Measurements from ENCODE around the gene ITGA3. TPM values are rescaled to one million over a fixed set of nuclear protein-coding genes. Genes with fewer than 3 reads are reported as not detected.

ITGA3 gene
- polyA plus RNA-seq (ENCODE audit: insufficient read length): 41.8 TPM

DNA sequence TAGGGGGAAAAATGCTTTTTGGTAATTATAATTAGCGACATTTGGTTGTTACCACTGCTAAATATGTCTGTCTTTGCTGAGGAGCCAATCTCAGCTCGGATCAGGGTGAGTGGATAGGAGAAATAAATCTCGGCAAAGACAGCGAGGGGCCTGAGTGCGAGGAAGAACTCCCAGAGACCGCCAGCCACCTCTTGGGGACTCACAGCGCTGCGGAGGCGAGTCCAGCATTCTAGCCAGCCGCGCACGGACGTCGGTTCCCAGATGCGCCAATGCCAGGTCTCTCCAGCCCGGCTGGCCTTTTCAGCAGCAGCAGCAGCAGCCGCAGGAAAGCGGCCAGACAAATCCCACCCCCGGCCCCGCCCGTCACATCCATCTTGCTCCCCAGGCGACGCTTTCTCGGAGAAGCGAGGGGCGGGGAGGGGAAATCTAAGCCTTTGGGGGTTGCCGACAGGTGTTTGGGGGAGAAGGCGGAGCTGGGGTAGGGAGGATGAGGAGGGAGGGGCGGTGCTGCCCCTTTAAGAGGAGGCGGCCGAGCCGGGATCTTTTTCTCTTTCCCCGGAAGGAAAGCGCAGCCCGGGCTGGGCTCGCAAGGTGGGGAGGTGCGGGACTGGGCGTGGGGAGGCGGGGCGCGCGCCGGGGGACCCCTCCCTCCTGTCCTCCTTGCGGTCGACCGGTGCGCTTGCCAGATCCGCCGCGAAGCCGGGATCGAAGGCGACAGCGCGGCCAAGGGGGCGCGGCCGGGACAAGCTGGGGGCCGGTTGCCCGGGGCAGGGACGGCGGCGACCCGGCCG lies at the start of gene ITGA3:
Gene ITGA3, plus strand, starts transcription at position 685 of the 791 bp plus-strand sequence. CDS start 330 bp downstream, outside the sequence.
- peak; percentile 60 for DNase-seq

DNA sequence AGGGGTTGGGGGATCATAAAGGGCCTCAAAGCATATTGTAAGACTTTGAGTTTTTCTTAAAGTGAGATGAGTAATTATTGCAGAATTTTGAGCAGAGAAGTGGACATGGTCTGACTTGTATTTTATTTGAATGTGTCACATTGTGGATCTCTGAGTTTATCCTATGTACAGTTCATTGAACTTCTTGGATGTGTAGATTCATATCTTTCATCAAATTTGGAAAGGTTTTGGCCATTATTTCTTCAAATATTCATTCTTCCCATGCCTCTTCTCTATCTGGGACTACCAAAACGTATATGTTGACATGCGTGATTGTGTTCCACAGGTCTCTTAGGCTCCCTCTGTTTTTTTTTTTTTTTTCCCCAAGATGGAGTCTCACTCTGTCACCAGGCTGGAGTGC lies 46.6 kb upstream of the ITGA3 start:
- DNase-seq: no peak

DNA sequence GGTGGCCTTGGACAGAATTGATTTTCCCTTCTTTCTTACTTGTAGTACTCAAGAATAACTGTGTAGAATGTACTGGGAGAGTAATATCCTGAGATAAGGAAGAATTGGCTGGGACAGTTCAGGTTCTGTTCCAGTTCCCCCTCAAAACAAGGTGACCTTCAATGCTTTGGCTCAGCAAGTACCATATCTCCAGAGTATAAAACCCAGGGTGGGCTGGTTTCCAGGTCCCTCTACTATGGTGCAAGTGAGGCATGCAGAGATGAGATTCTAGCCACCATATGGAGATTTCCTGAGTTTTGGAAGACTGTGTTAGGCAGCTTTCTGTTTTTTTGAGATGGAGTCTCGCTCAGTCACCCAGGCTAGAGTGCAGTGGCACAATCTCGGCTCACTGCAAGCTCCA lies 42.8 kb upstream of the ITGA3 start:
- DNase-seq: no peak

DNA sequence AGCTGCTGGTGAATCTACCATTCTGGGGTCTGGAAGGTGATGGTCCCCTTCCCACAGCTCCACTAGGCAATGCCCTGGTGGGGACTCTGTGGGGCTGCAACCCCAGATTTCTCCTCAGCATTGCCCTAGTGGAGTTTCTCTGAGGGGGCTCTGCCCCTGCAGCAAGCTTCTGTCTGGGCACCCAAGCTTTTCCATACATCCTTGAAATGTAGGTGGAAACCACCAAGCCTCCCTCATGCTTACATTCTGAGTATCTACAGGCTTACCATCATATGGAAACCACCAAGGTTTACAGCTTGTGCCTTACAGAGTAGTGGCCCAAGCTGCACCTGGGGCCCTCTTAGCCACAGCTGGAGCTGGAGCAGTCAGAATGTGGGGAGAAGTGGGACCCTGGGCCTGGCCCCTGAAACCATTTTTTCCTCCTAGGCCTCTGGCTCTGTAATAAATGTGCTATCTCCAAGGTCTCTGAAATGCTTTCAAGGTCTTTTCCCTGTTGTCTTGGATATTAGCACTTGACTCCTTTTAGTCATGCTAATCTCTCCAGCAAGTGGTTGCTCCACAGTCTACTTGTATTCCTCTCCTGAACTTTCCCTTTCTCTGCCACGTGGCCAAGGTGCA lies 41.3 kb upstream of the ITGA3 start:
- no peak for DNase-seq

DNA sequence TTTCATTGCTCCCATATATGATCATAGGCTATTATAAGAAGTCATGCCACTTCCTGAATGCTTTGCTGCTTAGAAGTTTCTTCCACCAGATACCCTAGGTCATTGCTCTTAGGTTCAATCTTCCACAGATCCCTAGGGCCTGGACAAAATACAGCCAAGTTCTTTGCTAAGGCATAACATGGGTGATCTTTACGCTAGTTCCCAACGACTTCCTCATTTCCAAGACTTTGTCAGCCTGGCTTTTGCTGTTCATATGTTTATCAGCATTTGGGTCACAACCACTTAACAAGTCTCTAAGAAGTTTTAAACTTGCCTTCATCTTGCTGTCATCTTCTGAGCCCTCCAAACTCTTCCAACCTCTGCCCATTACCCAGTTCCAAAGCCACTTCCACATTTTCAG lies 40.8 kb upstream of the ITGA3 start:
- no peak for DNase-seq

DNA sequence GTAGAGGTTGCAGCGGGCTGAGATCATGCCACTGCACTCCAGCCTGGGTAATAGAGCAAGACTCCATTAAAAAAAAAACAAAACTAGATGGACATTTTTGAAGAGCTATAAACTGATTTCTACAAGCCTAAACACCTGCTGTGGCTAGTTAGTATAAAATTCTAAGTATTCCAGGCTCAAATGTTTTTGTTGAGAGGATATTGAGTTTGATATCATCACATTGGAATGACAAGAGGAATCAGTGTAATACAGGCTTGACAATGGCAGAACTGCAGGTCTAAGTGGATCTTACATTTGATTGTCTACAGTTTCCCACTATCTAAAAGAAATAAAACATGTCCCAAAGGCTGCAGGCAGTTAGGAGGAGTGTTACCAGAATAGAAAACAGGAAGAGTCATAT lies 37.0 kb upstream of the ITGA3 start:
- no peak for DNase-seq

DNA sequence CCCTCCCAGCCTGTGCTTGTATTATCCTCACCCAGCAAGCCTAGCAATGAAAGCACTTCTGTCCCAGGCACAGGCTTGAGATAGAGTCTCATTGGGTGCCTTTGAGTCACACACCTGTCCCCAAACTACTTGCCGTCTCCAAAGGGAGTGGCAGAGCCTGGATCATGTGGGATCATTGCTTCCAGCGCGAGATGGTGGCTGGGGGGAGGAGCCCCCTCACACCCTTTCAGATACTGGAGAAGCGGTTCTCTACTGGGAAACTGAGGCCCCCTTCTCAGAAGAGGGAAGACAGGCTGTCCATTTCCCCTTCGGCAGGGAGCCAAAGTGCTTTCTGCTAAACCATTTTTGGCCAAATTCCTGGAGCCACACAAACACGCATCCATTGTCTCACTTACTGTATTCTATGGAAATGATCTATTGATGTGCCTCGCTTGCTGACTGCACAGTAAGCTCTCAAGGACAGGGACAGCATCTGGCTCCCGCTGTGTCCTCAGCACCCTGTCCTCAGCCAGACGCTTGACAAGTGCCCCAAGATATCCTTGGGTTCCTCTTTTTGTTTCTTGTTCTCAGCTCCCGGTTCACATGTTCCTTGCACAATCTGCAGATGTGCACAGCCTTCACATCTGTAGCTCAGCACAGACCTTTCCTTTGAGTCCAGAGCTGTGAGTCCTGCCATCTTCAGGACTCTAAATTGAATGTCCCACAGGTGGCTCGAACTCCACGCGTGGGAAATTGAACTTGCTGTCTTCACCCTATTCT lies 34.9 kb upstream of the ITGA3 start:
- no peak for DNase-seq

DNA sequence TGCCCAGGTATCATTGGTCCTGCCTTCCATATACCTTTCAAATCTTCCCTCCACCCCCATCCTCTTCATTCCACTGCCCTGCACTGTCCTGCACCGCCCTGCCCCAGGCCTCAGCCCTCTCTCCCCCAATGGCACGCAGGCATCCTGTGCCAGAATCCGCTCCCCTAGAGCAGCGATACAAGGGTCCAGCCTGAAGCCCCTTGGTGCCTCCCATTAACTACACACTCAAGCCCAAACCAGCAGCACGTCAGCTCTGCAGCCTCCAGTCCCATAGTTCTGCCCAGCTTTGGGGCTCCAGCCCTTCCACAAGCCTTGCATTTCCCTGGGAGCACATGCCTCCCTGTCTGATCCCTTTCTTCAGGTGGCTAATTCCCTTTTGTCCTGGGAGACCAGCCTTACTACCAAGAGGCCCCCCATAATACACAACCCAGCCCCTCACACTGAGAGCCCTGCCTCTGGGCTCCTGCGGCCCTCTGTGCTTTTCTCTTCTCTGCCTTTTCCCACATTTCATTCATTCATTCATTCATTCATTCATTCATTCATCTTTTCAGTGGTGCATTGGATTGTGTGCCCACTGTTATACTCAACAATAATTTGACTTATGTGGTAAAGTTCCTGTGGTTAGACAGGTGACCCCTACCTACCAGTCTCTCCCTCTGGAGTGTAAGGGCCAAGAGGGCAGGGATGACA lies 34.1 kb upstream of the ITGA3 start:
- DNase-seq: no peak

DNA sequence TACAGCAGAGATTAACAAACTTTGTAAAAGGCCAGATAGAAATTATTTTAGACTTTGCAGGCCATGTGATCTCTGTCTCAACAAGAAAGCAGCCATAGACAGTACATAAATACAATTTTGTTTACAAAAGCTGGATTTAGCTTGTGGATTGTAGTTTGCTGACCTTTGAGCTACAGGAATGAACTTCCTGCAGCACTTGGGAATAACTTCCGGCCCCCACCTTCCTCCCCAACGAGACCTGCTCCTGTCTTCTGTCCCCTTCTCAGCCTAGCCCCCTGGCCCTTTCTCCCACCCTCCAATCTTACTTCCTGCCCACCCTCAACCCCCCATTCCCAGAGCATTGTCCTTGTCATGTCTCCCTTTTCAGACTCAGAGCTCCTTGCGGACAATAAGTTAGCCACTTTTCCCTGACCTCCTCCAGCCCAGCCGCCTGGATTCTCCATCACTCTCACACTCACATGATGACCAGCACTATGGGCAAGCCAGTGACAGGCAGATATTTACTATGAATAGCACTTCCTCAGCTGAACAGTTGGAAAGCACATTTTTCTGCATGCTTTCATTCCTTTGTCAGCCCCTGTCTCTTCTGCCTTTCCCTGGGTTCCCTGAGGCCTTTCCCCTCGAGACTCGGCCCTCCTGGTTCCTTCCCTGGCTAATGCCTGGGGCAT lies 33.3 kb upstream of the ITGA3 start:
- no peak for DNase-seq

DNA sequence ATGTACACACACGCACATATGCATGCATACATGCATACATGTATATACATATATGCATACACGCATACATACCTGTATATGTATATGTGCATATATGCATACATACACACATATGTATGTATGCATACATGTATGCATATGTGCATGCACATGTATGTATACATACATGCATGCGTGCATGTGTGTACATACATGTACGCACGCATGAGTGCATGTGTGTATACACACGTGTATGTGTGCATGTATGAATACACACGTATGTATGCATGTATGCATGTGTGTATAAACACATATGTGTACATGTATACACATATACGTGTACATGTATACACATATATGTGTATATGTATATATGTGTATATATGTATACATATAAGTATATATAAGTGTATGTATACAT lies 32.4 kb upstream of the ITGA3 start:
- DNase-seq: no peak

DNA sequence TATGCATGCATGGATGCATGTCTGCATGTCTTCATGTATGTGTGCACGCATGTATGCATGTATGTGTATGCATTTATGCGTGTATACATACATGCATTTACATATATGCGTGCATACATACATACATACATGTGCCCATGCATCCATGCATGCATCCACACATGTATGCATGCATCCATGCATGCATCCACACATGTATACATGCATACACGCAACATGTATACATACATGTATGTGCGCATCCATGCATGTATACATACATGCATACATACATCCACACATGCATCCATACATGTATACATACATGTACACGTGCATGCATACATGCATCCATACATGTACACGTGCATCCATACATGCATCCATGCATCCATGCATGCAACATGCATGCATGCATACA lies 31.1 kb upstream of the ITGA3 start:
- no peak for DNase-seq

DNA sequence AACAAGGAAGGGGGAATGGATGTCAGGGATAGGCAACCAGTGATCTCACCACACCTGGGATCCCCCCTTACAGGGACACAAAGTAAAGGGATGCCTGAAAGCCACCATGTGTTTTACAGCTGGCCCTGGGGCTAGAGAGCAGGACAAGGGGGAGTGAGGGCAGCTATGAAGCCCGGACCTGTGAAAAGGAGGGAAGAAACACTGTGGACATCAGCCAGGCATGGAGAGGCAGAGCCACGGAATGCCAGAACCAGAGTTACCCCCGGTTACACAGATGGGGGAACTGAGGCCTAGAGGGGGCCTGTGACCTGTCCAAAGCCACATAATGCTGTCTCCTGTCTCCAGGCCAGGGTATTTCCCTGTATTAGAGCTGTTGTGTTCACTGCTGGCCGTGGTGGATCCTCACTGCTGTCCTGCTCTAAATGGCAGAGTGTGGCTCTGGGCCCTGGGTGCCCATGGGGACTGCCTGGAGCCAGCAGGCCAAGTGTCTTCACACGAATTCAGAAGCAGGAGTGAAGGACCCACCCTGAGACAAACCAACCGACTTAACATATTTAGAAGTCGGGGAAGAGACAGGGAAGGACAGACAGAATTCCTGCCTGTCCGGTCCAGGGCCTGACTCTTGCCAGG lies 29.7 kb upstream of the ITGA3 start:
- DNase-seq: no peak

DNA sequence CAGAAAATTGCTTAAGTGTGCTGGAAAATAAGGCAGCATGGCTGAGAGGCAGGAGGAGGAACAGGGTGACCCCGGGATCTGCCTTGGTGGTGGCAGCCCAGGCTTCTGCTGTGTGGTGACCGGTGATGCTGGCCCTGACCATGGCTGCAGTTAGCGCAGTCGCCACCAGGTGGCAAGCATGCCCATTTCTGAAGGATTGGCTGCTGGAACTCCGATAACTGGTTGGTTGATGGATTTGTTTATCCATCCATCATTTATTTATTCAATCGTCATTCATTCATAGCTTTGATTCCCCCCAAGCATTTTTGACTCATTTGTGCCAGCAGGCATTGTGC lies 29.1 kb upstream of the ITGA3 start:
- DNase-seq: peak; percentile 81

DNA sequence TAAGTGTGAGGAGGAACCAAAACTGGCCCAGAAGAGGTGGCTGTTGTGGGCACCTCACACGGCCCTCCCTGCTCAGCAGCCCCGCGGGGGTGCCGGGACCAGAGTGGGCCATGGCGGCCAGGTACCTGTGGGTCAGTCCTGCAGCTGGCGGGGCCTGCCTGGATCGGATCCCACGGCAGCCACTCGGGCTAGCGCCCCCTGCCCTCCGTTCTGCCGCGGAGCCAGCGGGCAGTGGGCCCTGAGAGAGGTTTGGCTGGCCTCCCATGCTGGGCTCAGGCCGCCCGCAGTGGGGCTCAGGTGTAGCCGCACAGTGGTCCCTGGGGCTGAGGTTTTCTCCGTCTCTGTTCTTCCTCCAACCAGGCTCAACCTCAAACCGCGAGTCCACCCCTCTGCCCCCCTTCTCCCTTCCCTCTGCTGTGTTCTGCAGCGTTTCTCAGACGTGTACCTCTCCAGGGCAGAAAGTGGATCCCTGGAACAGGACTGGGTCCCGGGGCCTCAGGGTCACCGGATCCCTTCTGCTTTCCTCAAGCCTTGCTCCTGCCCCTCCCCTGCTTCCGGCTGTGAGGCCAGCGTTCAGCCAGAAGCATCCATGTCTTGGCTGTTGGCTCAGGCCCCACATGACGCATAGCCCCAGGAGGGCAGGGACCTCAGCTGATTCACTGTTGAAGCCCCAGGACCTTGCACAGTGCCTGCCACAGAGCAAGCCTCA lies 28.6 kb upstream of the ITGA3 start:
- DNase-seq: peak; percentile 38

DNA sequence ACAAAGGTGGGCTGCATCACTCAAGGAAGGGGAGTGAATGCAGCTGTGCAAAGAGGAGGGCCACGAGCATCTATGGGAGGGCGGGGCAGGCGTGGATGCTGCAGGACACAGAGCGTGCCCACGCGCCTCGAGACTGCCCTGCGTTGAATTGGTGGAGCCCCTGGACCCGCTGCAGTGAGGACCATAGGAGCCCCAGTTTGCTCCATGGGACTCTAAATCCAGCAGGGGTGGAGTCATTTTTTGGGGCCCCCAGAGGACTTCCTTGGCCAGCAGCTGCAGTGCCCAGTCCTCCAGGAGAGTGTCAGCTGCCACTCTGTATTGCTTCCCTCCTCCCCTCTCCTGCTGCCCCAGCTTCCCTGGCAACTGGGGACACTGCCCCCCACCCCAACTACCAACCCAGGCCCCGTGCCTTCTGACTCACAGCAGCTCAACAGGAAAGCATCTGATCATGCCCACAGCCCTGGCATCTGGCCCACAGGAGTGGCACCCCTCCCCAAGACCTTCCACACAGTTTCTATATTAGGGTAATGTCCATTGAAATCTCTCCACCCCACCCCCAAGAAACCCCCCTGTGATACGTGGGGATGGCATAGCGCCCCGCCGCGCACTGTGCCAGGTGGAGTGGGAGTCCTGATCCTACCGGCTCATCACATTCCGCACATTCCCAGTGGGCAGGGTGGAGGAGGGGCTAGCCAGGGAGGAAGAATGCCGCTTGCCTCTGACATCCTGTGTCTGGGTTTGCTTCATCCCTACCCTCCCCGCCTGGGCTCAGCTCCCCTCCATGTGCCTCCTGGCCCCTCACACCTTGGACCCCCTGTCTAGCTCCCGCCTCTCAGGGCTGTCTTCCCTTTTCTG lies 27.8 kb upstream of the ITGA3 start:
- no peak for DNase-seq

DNA sequence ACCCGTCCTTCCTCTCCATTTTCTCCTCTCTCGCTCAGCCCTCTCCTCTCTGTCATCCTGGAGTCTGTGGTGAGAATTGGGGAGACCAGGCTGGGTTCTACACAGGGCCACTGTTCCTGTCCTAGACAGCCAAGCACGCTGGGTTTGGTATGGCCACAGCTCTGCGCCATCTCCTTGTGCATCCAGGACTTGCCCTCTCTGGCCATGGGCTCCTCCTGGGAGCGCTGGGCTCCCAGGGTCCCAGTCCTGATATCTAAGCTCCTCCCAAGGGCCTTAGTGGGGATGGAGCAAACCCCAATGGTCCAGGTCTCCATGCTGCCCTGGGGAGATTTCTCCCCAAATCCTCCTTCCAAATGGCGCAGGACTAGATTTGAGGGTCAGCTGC lies 27.2 kb upstream of the ITGA3 start:
- no peak for DNase-seq

DNA sequence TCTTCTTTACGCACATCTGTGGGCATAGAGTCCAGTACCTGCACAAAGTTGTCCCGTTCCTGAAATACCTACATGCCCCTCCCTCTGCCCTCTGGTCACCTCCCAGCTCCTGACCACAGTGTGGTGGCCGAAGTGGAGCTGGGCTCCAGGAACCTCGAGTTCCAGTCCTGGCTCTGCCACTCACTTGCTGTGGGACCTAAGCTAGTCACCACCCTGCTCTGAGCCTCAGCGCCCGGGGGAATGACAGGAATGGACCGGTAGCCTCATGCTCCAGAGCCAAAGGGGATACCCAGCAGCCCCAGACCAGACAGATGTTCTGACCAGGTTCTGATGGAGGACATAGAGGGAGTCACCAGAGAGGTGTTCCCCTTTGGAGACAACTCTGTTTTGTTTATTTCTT lies 26.7 kb upstream of the ITGA3 start:
- no peak for DNase-seq

DNA sequence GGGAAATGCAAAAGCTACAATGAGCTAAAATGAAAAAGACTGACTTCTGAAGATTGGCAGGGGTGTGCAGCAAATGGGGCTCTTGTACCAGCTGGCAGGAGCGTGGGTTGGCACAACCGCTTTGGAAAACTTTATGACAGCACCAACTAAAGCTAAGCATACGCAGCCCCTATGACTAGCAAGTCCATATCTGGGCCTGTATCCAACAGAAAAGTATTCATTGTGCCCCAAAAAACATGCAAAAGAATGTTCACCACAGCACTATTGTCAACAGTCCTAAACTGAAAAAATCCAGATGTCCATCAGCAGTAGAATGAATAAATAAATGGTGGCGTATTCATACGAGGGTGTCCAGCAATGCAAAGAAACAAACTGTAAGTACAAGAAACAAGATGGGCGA lies 22.6 kb upstream of the ITGA3 start:
- DNase-seq: no peak

DNA sequence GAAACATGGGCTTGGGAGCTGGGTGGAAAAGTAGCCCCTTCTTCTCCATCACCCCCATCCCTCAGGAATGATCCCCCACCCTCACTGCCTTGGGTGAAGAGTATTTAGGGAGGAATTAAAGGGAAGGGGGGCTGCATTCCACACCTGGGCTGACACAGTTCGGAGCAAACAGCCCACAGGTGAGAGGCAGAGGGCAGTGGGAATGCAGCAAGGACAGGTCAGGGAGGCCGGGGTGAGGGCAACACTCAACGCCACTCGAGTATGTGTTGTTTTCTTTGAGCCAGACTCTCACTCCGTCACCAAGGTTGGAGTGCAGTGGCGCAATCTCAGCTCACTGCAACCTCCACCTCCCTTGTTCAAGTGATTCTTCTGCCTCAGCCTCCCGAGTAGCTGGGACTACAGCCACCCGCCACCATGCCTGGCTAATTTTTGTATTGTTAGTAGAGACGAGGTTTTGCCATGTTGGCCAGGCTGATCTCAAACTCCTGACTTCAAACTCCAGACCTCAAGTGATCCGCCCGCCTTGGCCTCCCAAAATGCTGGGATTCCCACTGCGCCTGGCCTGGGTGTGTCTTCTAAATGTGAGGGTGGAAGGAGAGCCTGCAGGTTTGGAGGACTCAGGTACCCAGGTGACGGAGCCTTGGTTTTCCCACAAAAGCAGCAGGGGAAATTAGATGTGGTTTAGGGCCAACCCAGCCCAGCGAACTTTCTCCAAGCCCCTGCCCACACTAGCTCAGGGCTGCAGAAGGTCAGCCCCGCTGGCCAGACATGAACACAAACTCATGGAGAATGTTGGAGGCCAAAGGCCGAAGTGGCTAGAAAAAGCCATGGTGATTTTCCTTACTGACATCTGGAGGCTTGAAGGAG lies 21.2 kb upstream of the ITGA3 start:
- DNase-seq: no peak

All from hindlimb muscle (tissue), 1 donor.